HEK293 (cell line): ENCODE measurements around the gene MEFV.

Experiments
- CTCF ChIA-PET: fragments of 350-600 bp; formaldehyde crosslinking; extraction: SDS; loops from one replicate; lab custom pipeline; 2021; ENCODE audit warnings: antibody characterized with exemption; lab: Yijun Ruan, JAX
- POLR2A ChIA-PET: fragments of 300-600 bp; formaldehyde crosslinking; extraction: SDS; loops from one replicate; lab custom pipeline; 2020; ENCODE audit warnings: antibody characterized with exemption, inconsistent platforms; lab: Yijun Ruan, JAX
- H3K27ac ChIP-seq: fragments of 200-500 bp; sonication (Bioruptor generic); 2 replicates; pipeline ENCODE4 v1.5.1; 2014; ENCODE audit warnings: low read depth, low read length, control low read depth, inconsistent platforms; ENCODE audit errors: extremely low read depth
- H3K36me3 ChIP-seq, 2 experiments: fragments of 200-500 bp in 1 of 2; sonication (Bioruptor generic) in 1 of 2; 1 replicate in 1 of 2; 2 replicates in 1 of 2; pipeline ENCODE4 v1.5.1; 2014 to 2017; ENCODE audit warnings: inconsistent platforms in 2 of 2, low read length in 2 of 2; ENCODE audit not compliant: control insufficient read depth in 2 of 2, insufficient read depth in 1 of 2
- H3K4me1 ChIP-seq: fragments of 200-500 bp; sonication (Bioruptor generic); 2 replicates; pipeline ENCODE4 v1.5.1; 2014; ENCODE audit warnings: mild to moderate bottlenecking, low read length, inconsistent platforms; ENCODE audit not compliant: control insufficient read depth, insufficient read depth
- H3K4me3 ChIP-seq: 2 replicates; pipeline ENCODE4 v1.5.1; 2011; ENCODE audit warnings: low read depth, mild to moderate bottlenecking, control low read depth, low read length, moderate library complexity
- H3K9me3 ChIP-seq: fragments of 200-500 bp; sonication (Bioruptor generic); 2 replicates; pipeline ENCODE4 v1.5.1; 2014; ENCODE audit warnings: low read depth, low read length, inconsistent platforms; ENCODE audit not compliant: control insufficient read depth, insufficient read depth
- HOXC10 ChIP-seq: sonication (generic); formaldehyde crosslinking; IDR thresholded peaks from 2 replicates; pipeline ENCODE4 v1.8.1; 2023; ENCODE audit warnings: mild to moderate bottlenecking, missing genetic modification reagents
- KLF7 ChIP-seq: fragments of 450-650 bp; formaldehyde crosslinking; IDR thresholded peaks from 2 replicates; pipeline ENCODE4 v1.5.1; 2016; ENCODE audit warnings: missing biosample characterization, missing genetic modification characterization, borderline replicate concordance
- PRDM2 ChIP-seq: fragments of 450-650 bp; formaldehyde crosslinking; IDR thresholded peaks from 2 replicates; pipeline ENCODE4 v1.5.1; 2016; ENCODE audit warnings: missing biosample characterization, missing genetic modification characterization, borderline replicate concordance
- REPIN1 ChIP-seq: fragments of 450-650 bp; formaldehyde crosslinking; IDR thresholded peaks from 2 replicates; pipeline ENCODE4 v1.5.1; 2017; ENCODE audit warnings: missing biosample characterization, missing genetic modification characterization, low read depth
- REST ChIP-seq: fragments of 450-650 bp; formaldehyde crosslinking; IDR thresholded peaks from 2 replicates; pipeline ENCODE4 v1.5.1; 2016; ENCODE audit warnings: missing biosample characterization, missing genetic modification characterization
- SCRT2 ChIP-seq: fragments of 450-650 bp; formaldehyde crosslinking; IDR thresholded peaks from 2 replicates; pipeline ENCODE4 v1.5.1; 2016; ENCODE audit warnings: missing biosample characterization, missing genetic modification characterization
- TRIM28 ChIP-seq: IDR thresholded peaks from 2 replicates; pipeline ENCODE4 v1.6.1; 2011; ENCODE audit warnings: low read length, control low read depth, borderline replicate concordance
- TSHZ1 ChIP-seq: fragments of 450-650 bp; formaldehyde crosslinking; IDR thresholded peaks from 2 replicates; pipeline ENCODE4 v1.5.1; 2016; ENCODE audit warnings: missing biosample characterization, missing genetic modification characterization, borderline replicate concordance
- ZEB2 ChIP-seq: fragments of 450-650 bp; formaldehyde crosslinking; IDR thresholded peaks from 2 replicates; pipeline ENCODE4 v1.5.1; 2016; ENCODE audit warnings: missing biosample characterization, missing genetic modification characterization
- ZFP3 ChIP-seq: fragments of 450-650 bp; formaldehyde crosslinking; IDR thresholded peaks from 2 replicates; pipeline ENCODE4 v1.5.1; 2016; ENCODE audit warnings: low read depth, missing biosample characterization, missing genetic modification characterization
- ZNF169 ChIP-seq: fragments of 450-650 bp; formaldehyde crosslinking; IDR thresholded peaks from 2 replicates; pipeline ENCODE4 v1.5.1; 2016; ENCODE audit warnings: missing biosample characterization, missing genetic modification characterization
- ZNF274 ChIP-seq, 2 experiments: fragments of 200-500 bp in 1 of 2; fragments of 450-650 bp in 1 of 2; sonication (Bioruptor generic) in 1 of 2; formaldehyde crosslinking in 1 of 2; IDR thresholded peaks; 2 replicates each; pipeline versions ENCODE4 v1.5.1 to v1.6.1; 2014 to 2016; ENCODE audit warnings: borderline replicate concordance in 1 of 2, inconsistent platforms in 1 of 2, low read length in 1 of 2, missing biosample characterization in 1 of 2, missing genetic modification characterization in 1 of 2
- ZNF311 ChIP-seq: fragments of 450-650 bp; formaldehyde crosslinking; IDR thresholded peaks from 2 replicates; pipeline ENCODE4 v1.5.1; 2017; ENCODE audit warnings: missing biosample characterization, missing genetic modification characterization, borderline replicate concordance
- ZNF398 ChIP-seq: fragments of 450-650 bp; formaldehyde crosslinking; IDR thresholded peaks from 2 replicates; pipeline ENCODE4 v1.5.1; 2017; ENCODE audit warnings: missing biosample characterization, missing genetic modification characterization
- ZNF549 ChIP-seq: fragments of 450-650 bp; IDR thresholded peaks from 2 replicates; pipeline ENCODE4 v1.5.1; 2018; ENCODE audit warnings: missing biosample characterization, missing genetic modification characterization, mild to moderate bottlenecking, inconsistent platforms, moderate library complexity
- ZNF670 ChIP-seq: fragments of 450-650 bp; formaldehyde crosslinking; IDR thresholded peaks from 2 replicates; pipeline ENCODE4 v1.5.1; 2016; ENCODE audit warnings: missing biosample characterization, missing genetic modification characterization, low read depth
- ZSCAN23 ChIP-seq: fragments of 450-650 bp; formaldehyde crosslinking; IDR thresholded peaks from 2 replicates; pipeline ENCODE4 v1.5.1; 2016; ENCODE audit warnings: missing biosample characterization, missing genetic modification characterization

Gene MEFV

GRCh38 chr16:3256866-3257465 lies 533 bp upstream of the MEFV start (continued):
- TF ChIP-seq TSHZ1 (tag by site-specific recombination) (no peak), PRDM2 (tag by site-specific recombination) (no peak), TRIM28 (no peak), ZNF311 (no peak), ZSCAN23 (tag by site-specific recombination) (no peak), ZNF549 (tag by site-specific recombination) (no peak), ZNF169 (no peak), HOXC10 (CRISPR knock-in tag) (no peak), ZFP3 (no peak), ZNF670 (tag by site-specific recombination) (no peak)

- ChIA-PET POLR2A (interaction anchor here (0.6 to 1.8 kb wide), 2 partner anchors 28 to 747 kb away, joined by 3 to 5 read pairs; partner anchors contain the start of gene ZNF263), CTCF (no interaction called here)
- Histone ChIP-seq H3K4me3 (no peak overlapping the region), H3K36me3 (no peaks in the 10 kb centered on the region), H3K27ac (no peak overlapping the region), H3K9me3 (no peaks in the 10 kb centered on the region), H3K4me1 (no peaks in the 10 kb centered on the region)
- TF ChIP-seq ZEB2 (no peak), KLF7 (tag by site-specific recombination) (no peak), SCRT2 (tag by site-specific recombination) (no peak), REPIN1 (no peak), REST (no peak), ZNF398 (no peak), ZNF274 (IDR thresholded peaks at IDR 0.05; ENCODE audit: low read length) (no peak), ZNF274 (tag by site-specific recombination; IDR thresholded peaks at IDR 0.05; ENCODE audit: borderline replicate concordance) (no peak), ZSCAN23 (tag by site-specific recombination) (no peak)
These were observed 2.1 kb downstream of the MEFV start for GRCh38 chr16:3254309-3254708.
